ENCODE data around the gene NUDT14. TPM values are rescaled to one million over a fixed set of nuclear protein-coding genes. Genes with fewer than 3 reads are reported as not detected.

Gene NUDT14
- total and polyA plus RNA-seq, 2 of the 8 experiments (the other 6 are each of a cell fraction or from before 2014, with no cell fraction given): 25.5 to 33.3 TPM

GRCh38 chr14:105209646-105210045 lies 28.5 kb upstream of the NUDT14 start:
- Histone ChIP-seq H4K20me1 (replicated peaks in 1 of 2; ENCODE audit: control insufficient read depth in 1 of 2, insufficient read depth in 2 of 2, low read length in 2 of 2) (peaks cover 0 to 6% of the 10 kb centered on the region in 2 experiments), H4K91ac (replicated peaks; ENCODE audit: insufficient read length, low read length) (no peak overlapping the region), H3K14ac (ENCODE audit: insufficient read length) (no peak overlapping the region), H3K18ac (ENCODE audit: extremely low read depth, low read length) (no peak overlapping the region), H2BK12ac (ENCODE audit: low read depth, low read length) (no peak overlapping the region), H3K9me3 (ENCODE audit: insufficient read depth in 2 of 2, low read depth in 1 of 2, low read length in 1 of 2) (no peaks in the 10 kb centered on the region), H3K4me3 (ENCODE audit: extremely low read depth in 1 of 4, insufficient read depth in 2 of 4, low read depth in 3 of 4, low read length in 4 of 4) (no peak overlapping the region), H2BK20ac (ENCODE audit: low read length) (no peak overlapping the region), H3K56ac (replicated peaks; ENCODE audit: insufficient read length, low read depth, low read length) (no peak overlapping the region), H3K23ac (ENCODE audit: insufficient read length) (no peak overlapping the region), H2AK5ac (ENCODE audit: low read depth, low read length) (no peak overlapping the region), H3K27ac (ENCODE audit: low read depth, low read length) (no peak overlapping the region), H2AFZ (ENCODE audit: low read length) (no peak overlapping the region), H3K4me2 (ENCODE audit: insufficient read depth in 1 of 2, low read depth in 2 of 2, low read length in 2 of 2) (no peak overlapping the region), H3K79me1 (ENCODE audit: low read depth, low read length) (no peaks in the 10 kb centered on the region), H3K27me3 (replicated peaks in 1 of 4; ENCODE audit: control insufficient read depth in 3 of 4, extremely low read depth in 1 of 4, insufficient read depth in 3 of 4, low read length in 3 of 4) (no peaks in the 10 kb centered on the region), H2BK5ac (ENCODE audit: low read depth, low read length) (no peak overlapping the region), H2BK120ac (replicated peaks; ENCODE audit: low read depth, low read length) (no peak overlapping the region), H3K79me2 (ENCODE audit: control insufficient read depth in 1 of 2, insufficient read depth in 2 of 2, low read length in 2 of 2) (no peaks in the 10 kb centered on the region), H3K4ac (replicated peaks; ENCODE audit: insufficient read length, low read depth, low read length) (no peak overlapping the region), H3K23me2 (ENCODE audit: low read depth, low read length) (no peaks in the 10 kb centered on the region), H2BK15ac (ENCODE audit: low read length) (no peak overlapping the region), H4K8ac (ENCODE audit: extremely low read depth, insufficient read depth, low read length) (no peak overlapping the region), H4K5ac (ENCODE audit: insufficient read length, low read depth, low read length) (no peak overlapping the region), H3K9ac (replicated peaks in 1 of 4; ENCODE audit: extremely low read depth in 1 of 4, low read depth in 3 of 4, low read length in 3 of 4) (no peak overlapping the region), H3K4me1 (replicated peaks in 1 of 4; ENCODE audit: control insufficient read depth in 3 of 4, insufficient read depth in 4 of 4, low read length in 3 of 4) (no peaks in the 10 kb centered on the region), H3K36me3 (ENCODE audit: control insufficient read depth in 2 of 4, insufficient read depth in 4 of 4, low read length in 3 of 4) (no peaks in the 10 kb centered on the region)
- 87% methylated on average over 11 of the region's 16 CpGs; no CpG with 5 or more reads in 1 of the 2 experiments for WGBS, 2 experiments (ENCODE audit: extremely low coverage in 1 of 2, insufficient coverage in 1 of 2, insufficient read length in 1 of 2, insufficient replicate concordance in 2 of 2, low coverage in 1 of 2, low lambda C conversion rate in 2 of 2, missing lambda C conversion rate in 1 of 2)
- CTCF ChIA-PET (ENCODE audit: partially characterized antibody): interaction anchor here (0.8 to 1.4 kb wide), 4 partner anchors 13 to 161 kb away, joined by 3 to 4 read pairs (median 3); no protein-coding TSS in a partner anchor
- TF ChIP-seq SAP30 (IDR thresholded peaks at IDR 0.05; ENCODE audit: insufficient read depth, insufficient replicate concordance, low read length): no peak
- no peak for DNase-seq (ENCODE audit: low read depth in 1 of 2, low spot score in 2 of 2)
- POLR2A ChIA-PET (ENCODE audit: partially characterized antibody): no interaction called here
- FAIRE-seq: no peak
